HG03135 (cell line): ENCODE data around the gene LPAR5.

Experiments
- ATAC-seq: cut with Tn5 transposase; IDR thresholded peaks from one replicate; pipeline ENCODE4 v1.9.1; 2021; ENCODE audit warnings: mild to moderate bottlenecking, moderate library complexity; ENCODE audit not compliant: unreplicated experiment

Gene LPAR5

DNA sequence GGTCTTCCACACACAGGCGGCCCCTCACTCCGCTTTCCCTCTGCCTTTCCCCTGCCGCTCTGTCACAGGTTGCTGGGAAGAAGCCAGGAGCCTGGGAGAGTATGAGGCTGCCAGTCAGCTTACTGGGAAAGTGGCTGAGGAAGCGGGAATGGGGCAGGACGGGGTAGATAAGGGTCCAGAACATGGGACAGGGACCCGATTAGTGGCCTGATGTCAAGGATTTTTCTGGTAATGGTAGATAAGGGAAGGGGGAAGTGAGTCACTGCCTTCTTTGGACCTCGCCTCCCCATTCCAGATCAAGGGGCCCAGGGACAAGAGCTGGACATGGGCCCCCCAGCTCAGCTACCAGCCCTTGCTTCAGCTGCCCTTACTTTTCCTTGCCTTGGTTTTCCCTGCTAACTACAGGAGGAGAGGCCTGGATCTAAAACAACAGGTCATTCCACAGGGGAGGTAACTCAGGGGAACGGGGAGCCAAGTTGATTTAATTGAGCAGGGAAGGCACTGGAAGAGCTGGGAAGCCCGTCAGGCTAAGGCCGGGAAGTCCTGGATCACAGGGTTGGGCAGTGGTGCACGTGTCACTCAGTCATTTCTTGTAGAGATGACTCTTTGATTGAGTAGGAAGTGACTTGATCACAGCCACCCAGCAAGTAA is 3.5 kb upstream of the LPAR5 start:
- no peak for ATAC-seq

DNA sequence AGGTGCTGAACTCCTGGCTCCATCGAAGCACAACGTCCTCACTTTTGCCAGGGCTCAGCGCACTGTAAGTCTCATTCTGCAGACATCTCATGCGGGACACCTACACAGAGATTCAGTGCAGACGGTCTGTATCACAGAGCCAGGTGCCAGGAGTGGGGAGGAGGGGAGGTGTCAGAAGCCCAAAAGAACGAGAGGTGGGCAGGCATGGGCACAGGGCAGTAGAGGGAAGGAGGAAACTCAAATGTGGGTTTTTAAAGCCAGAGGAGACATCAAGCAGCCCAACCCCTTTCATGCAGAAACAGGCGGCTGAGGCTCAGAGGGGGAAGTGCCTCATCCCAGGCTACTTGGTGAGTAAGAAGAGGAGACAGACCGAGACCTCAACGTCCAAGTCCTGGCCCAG is 2.5 kb upstream of the LPAR5 start:
- ATAC-seq, result no peak

DNA sequence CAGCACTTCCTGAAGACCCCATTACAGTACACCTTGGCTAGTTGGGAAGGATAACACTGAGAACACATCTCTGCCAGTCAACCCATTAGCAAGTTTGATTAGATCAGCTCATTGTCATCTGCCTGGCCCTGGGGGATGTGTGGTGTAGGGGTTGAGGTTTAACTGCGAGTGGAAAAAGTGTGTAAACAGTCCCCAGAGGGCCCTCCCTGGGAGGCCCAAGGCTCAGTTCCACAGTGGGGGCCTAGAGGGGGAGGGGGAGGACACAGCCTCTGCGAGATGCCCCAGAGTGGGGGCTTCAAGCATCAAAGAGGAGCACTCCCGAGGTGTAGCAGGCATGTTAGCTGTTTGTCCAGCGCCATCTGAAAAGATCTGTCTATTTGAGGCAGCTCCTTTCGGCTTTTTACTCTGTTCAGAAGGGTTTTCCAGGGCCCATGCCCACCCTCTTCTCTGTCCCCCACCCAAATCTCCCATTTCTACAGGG is 344 bp downstream of the LPAR5 start:
- peak; percentile 45 for ATAC-seq

DNA sequence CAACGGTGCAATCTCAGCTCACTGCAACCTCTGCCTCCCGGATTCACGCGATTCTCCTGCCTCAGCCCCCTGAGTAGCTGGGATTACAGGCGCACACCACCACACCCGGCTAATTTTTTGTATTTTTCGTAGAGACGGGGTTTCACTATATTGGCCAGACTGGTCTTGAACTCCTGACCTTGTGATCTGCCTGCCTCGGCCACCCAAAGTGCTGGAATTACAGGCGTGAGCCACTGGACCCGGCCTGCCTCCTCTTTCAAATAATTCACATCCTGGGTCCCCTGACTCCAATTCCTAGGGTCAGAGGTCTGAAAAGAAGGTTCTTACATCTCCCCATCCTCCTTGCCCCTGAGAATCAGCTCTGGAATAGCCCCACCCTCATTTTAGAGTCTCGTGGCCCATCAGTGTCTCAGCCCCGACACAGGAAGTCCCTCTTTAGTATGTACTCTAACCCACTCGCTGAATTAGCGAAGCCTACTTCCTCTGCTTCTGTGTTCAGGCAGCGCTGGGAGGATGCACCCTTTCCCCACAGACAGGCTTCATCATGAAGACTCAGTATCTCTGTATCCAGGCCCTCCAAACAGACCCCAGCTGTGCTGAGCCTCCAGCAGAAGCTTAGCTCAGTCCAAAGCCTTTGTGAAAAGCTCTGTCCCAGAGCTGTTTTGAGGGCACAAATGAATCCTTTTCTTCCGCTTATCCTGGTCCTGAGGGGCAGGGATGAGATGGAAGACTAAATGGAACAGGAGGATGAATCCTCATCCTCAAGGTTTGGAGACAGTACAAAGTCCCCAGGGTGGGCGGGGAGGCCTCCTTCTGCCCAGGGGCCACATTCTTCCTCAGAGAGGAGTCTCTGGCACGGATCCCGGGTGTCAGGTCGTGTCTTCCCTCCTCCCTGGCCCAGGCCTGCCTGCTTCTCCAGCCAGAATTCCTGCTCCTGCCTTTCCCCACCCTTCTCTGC is 3.5 kb downstream of the LPAR5 start:
- peak; percentile 58 for ATAC-seq

DNA sequence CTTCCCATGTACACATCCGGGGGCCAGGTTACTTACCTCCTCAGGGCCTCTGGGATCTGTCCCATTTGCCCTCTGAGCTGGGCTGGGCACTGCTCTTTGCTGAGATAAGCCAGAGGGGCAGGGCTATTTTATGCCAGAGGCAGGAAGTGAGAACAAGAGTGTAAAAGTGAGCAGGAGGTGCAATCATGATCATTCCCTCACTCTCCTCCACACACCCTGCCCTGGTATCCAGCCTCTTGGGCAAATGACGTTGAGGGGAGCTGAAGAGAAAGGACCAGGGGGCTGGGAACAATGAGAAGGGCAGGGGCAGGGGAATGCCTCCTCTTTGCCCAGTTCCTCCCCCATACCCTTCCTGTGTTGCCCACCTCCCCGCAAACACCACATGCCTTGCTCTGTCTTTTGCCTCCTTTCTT is 4.2 kb downstream of the LPAR5 start:
- no peak for ATAC-seq

DNA sequence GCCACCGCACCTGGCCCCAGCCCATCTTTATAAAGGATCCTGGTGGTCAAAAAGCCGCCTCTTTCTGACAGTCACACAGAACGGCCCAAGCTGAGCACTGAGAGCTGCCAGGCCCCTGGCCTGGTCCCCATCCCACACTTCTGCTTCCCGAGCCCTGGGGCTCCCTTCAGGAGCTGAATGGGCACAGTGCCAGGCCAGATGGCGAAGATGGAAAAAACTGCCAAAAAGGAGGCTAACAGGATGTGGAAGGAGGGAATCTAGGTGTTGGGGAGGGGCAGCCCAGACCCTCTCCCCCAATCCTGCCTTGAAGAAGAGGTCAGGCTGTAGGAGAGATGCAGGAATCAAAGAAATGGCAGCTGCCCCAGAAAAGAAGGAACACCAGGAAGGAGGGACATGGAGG is 5.0 kb downstream of the LPAR5 start:
- ATAC-seq, result no peak

DNA sequence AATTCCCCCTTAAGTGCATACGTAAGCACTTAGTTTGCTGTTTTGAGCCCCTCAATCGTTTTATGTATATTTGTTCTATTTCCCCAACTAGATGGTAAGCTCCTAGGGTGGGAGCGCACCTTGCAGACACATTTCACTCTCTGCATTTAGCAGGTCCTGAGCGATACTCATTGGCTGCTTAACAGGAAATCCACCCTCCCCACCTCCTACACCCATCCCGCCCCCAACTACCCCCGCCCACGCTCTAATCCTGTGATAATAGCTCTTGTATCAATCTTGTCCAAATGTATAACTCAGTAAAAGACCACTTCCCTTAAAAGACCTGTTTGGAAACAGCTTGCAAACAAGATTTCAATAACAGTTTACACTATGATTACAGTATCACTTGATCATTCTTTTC is 8.1 kb downstream of the LPAR5 start:
- no peak for ATAC-seq

DNA sequence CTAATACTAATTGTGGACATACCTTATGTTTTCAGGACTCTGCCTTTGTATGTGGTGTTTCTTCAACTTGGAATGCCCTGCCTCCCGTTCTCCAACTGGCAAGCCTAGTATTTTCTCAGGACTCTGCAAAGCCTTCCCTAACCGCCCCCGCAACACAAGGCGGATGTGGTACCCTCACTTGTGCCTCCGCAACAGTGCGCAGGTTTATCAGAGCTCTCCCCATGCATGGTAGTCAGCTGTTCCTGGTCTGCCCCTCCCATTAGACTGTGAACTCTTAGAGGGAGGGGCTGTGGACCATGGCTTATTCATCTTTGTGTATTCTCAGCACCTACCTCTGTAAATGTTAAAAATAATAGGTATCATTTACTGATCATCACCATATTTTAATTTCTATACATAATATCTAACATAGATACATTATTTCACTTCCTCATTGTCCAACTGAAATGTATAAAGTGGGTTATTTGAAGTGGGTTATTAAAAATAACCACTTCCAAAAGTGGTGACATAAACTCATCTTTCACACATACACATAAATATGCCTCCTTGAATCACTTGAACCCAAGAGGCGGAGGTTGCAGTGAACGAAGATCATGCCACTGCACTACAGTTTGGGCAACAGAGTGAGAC is 9.0 kb downstream of the LPAR5 start:
- ATAC-seq, result no peak

DNA sequence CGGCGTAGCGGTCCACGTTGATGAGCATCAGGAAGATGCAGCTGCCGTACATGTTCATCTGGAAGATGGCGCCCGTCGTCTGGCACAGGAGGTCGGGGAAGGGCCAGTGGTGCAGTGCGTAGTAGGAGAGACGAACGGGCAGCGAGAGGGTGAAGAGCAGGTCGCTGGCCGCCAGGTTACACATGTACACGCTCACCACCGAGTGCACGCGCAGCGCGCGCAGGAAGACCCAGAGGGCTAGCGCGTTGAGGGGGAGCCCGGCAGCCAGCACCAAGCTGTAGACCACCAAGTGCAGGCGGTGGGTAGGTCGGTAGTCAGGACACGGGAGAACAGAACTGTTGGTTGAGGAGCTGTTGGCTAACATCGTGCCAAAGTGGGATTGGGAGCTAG is 14.9 kb downstream of the LPAR5 start:
- ATAC-seq, result no peak

DNA sequence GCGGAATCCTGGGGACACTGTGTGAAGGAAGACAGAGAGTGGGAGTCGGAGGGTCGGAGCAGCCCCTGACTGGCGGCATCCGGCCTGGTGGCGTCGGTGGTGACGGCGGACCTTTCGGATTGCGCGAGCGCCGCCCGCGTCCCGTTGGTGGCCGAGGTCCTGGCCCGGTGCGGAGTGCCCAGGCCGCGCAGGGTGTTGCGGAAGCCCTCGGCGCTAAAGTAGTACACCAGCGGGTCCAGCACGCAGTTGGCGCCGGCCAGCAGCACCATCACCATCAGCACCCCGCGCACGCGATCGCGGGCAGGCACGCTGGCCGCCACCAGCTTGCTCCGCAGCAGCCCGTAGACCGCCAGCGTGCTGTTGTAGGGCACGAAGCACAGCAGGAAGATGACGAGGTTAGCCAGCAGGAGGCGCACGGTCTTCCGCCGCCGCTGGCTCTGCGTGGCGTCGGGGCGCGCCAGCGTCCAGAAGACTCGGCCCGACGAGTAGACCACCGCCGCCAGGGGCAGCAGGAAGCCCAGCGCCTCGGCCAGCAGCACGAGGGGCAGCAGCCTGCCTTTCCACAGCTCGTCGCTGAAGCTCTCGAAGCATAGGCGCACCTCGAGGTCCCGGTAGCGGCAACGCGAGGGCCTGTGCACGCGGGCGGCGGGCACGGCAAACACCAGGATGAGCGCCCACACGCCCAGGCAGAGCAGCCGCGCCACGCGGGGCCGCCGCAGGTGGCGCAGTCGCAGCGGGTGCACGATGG is 15.4 kb downstream of the LPAR5 start:
- no peak for ATAC-seq

DNA sequence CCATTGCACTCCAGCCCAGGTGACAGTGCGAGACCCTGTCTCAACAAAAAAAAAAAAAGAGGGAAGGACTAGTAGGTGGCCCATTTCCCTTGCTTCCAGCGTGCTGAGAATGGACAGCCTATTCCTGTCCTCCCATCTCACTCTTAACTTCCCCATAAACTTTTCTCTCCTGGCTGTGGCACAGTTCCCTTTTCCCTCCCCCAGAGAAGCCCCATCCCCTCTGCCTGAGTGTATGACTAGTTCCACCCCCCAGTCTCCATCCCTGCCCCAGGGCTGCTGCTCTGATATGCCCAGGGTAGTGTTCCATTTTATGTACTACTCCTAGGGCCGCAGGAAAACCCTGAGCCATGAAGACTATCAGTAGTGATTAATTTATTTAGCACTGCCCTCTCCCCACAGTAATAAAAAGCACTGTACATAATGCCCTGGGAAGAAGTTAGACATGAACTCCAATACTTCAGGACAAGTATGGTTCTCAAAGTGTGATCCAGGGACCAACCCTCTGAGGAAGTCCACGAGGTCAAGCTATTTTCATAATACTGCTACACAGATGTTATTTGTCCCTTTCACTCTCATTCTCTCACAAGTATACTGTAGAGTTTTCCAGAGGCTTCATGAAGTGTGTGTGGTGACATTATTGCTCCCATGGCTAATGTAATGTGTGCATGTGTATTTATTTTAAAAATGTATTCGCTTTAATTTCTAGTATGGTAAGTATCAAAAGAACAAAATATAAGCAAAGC is 17.1 kb downstream of the LPAR5 start:
- no peak for ATAC-seq

DNA sequence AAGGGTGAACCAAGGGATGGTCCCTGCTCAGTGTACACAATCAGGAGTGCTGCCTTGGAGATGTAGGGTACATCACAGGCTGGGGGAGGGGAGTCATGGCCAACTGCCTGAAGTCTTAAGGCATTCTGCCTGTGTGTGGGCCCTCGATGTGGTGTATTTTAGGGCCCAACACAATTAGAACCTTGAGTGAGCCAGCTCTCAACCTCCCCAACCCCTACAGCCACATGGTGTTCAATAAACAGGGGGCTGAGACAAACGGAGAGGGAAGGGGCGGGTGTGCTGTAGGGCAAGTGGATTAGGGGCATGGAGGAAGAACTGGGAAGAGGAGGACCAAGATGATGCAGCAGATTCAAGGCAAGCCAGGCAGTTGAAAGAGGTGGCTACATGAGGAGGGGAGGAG is 20.0 kb downstream of the LPAR5 start:
- ATAC-seq, result no peak

DNA sequence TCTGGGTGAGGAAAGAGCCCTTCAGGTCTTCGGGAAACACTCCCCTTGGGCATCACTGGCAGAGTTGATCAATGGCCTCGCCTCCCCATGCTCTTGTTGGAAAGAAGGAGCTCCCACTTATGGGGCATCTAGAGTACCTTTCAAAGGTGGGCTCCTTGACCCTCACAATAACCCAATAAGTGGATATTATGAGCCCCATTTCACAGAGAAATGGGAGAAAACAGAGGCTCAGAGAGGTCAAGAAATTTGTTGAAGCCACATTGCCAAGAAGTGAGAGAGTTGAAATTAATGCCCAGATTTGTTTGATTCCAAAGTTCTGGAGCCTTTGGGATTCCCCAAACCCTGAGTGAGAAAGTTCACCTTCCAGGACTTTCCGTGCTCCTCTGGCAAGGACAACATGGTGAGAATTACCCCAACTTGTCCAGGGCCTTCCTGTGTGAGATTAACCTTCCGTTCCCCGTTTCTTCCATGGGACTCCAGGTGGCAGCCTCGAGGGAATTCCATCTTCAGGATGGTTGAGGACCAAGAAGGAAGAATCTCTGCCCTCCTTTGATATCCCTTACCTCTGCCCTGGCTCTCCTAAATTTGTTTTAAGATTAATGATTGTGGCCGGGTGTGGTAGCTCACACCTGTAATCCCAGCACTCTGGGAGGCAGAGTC is 21.1 kb downstream of the LPAR5 start:
- ATAC-seq, result no peak

DNA sequence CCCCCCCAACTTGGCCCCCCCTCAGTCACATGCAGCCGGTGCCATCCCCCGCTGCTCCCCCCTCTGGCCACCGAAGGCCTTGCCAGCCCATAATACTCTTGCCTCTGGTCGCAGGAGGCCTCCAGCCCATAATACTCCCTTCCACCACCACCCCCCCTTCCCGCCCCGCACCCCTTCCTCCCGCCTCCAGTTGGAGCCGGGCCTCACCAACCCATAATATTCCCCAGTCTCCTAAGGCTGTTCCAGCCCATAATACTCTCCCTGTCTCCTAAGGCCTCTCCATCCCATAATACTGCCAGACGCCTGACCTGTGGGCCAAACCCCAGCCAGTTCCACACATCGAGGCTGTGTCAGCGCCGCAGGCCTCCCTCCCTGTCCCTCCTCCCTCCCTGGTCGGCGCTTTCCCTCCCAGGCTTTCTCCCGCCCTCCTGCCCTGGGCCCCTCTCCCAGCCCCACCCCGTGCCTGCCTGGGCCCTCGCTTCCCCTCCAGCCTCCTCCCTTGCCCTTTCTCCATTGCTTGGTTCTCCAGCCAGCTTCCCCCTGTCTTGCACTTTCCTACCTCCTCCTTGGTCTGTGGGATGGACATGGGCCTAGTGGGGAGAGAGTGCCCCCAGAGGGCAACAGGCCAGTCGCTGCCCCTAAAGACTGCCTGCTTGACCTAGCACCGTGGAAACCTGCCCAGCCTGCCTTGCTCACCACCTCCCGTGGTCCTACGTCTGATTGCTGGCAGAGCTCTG is 21.8 kb downstream of the LPAR5 start:
- no peak for ATAC-seq

DNA sequence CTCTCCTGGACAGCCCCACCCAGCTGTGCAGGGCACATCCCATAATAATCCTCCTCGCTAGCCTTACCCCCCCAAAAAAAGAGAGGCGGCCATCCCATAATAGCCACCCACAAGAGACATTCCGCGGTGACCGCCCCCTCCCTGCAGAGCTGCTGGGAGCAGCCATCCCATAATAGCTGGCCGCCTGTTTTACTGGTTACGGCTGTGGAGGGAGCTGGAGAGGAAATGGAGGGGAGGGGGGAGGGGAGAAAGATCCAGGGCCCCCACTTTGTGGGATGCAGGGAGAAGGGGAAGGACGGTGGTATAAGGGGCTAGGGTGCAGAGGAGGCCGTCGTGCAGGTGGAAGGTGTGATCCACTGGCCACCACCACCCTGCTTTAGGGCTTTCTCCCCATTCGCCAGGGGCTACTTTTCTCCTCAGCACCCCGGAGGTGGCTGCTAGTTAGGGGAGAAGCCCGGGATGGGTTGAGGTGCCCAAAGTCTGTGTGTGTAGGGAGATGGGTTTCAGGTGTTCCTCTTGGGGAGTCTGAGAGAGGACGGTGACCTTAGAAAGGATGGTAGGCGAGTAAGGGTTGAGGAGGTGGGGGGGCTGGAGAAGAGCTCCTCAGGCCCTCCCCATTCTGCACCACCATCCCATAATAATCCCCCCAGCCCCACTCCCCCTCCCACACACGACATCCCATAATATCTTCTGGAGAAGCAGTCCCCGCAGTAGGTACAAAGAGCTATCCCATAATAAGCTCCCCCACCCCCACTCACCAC is 22.6 kb downstream of the LPAR5 start:
- no peak for ATAC-seq

DNA sequence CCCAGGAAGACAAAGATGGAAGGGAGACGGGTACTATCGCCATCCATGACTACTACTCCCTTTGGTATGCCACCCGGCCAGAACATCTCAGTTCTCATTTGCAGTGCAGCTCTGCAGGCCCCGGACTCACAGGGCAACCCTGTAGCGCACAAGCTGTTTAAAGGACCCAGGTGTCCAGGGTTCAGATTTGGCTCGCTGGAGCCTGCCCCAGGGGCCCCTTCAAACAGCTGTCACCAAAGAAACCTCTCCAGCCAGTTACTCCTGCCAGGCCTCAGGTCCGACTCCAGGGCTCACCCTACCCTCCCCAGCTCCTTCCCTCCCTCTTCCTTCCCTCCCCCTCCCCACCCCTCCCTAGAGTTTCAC is 23.1 kb downstream of the LPAR5 start:
- ATAC-seq, result no peak

DNA sequence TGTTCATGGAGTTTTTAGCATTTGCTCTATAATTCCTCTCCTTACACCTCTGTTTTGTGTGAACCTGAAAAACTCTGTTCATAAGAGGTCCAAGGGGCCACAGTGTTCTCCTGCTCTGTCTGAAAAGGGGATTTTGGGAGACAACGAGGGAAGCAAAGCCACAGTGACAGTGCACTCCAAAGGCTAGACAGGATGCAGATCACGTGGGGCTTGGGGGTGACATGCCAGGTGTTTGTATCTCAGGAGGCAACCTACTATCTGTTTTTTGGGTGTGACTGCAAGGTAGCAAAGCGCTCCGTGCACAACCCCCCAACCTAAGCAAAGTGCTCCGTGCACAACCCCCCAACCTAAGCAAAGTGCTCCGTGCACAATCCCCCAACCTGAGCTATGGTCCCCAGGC is 23.5 kb downstream of the LPAR5 start:
- ATAC-seq, result no peak

DNA sequence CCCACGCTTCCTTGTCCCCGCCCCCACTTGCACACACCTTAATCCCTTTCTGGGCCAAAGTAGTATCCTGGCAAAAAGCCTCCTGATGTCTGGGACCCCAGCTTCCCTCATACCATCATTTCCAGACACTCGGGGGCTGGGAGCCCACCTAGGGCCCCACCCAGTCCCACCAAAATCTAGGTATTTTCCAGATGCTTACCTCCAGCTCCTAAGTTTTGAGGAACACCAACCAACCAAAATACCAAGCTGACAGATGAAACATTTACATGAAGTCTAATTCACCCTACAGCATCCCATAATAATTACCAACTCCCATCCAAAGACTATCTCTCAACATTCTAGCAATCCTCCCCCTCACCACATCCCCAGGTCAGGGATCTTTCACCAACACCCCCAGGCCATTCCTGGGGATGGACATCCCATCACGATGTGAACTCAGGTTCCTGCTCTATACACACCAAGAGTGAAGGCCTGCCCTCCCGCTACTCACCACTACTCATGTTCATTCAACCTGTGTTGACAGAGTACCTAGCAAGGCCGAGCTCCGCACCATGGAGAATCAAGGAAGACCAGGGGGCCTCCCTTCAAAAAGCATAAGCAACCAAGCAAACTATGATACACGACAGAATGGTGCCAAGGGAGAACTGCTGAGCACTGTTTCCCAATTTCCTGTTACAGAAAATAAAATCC is 27.0 kb downstream of the LPAR5 start:
- ATAC-seq, result no peak
